NOMO-1 (cell line): ENCODE measurements around the gene CCDC70.
"Not testable (repeated sequence)": the region's sequence is repeated elsewhere in the genome, so short reads cannot be mapped to it uniquely, and the experiment has no call there.

Source experiments
- DNase-seq, 2 experiments: peaks; one replicate each; lab custom pipeline; 2025; ENCODE audit not compliant: unreplicated experiment in 2 of 2; lab: John Stamatoyannopoulos, UW

CCDC70 gene

DNA sequence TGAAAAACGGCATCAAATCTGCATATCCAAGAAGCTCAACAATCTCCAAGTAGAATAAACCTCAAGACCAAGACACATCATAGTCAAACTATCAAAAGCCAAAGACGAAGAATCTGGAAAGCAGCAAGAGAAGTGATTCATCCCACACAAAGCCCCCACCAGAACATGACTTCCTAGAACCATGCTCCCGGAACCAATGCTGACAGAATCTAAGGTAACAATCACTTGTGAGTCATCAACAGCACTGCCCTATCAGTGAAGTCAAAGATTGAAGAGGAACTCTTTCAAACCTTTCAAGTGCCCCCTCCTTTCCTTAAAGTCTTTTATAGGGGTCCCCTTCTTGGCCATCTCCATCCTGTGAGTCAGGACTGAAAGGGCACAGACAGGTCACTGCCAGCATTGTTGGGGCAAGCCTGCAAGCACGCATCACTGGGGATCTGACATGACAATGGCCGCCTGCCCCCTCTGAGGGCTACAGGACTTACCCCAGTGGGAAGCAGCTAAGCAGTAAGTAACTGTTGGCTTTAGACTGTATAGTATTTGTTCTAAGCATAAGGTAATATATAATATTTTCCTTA lies at the start of gene CCDC70:
TSS of gene CCDC70 (plus strand) at position 247 of the 578 bp plus-strand sequence. CDS start 3,443 bp downstream, outside the sequence.
- no peak for DNase-seq

DNA sequence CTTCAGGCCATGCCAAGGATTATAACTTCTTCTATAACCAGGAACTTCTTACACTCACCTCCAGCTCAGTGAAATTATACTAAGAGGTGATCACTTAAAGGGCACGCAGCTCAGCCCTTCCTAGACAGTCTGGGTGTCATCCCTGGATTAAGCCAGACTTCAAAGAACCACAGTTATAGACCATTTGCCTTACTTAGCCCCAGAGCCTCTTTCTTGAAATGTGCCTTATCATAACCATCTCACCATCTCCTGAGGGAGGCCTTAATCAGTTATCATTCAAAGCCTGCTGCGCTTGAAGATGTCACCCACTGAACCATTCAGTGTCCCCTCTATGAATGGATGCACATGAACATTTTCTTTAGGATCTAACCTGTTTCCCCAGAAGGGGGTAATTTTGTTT lies 47.7 kb upstream of the CCDC70 start:
- DNase-seq: no peak

DNA sequence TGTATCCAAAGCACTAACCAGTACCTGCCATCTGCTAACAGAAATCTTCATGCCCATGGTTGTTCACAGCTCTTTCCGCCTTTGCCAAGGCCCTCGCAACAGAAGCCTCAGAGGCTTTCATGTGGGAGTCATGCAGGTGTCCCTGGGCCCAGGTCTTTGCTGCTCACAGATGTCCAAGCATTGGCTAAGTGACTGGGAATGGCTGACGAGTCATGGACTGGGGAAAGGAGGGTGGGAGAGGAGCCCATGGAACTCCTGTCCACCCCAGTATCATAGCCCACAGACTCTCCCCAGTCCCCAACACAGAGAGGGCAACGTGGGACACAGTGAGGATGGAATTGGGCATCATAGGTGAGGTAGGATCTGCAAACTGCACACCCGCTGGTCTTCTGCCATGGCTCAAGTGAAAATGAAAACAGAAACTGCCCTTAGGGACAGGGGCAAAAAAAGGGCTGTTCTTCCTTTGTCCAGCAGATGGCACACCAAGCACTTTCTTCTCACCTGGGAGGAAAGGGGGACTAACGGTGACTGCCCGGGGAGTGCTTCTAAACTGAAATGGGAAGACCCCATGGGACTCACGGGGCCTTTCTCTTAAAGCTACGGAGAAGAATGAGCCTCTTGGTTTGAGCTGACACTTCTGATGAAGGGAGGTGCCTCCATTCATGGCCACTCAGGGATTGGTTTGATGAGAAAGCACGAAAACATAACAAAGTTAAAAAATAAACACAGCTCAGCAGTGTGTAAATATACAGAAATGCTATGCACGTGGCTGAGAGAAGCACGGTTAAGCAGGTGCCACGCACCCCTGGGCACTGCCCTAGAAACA lies 46.7 kb upstream of the CCDC70 start:
- peak; percentile 64 to 75 for DNase-seq

DNA sequence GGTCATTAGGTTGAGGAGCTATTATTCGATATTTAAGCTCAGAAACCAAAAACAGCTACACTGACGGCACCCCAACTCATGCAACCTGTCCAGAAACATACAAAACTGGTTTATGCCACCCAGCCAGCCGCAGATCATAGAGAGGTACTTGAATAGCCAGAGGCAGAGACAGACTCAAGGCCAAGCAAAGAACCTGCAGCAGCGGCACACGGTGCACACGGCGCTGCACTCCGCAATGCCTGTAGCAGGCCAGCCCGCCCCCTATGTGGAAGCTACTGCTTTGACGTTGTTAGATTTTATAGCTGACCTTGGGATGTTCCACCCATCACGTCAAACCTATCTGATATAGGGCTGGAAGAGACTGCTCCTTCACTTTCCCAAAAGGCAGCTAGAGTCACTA lies 45.9 kb upstream of the CCDC70 start:
- DNase-seq: no peak

DNA sequence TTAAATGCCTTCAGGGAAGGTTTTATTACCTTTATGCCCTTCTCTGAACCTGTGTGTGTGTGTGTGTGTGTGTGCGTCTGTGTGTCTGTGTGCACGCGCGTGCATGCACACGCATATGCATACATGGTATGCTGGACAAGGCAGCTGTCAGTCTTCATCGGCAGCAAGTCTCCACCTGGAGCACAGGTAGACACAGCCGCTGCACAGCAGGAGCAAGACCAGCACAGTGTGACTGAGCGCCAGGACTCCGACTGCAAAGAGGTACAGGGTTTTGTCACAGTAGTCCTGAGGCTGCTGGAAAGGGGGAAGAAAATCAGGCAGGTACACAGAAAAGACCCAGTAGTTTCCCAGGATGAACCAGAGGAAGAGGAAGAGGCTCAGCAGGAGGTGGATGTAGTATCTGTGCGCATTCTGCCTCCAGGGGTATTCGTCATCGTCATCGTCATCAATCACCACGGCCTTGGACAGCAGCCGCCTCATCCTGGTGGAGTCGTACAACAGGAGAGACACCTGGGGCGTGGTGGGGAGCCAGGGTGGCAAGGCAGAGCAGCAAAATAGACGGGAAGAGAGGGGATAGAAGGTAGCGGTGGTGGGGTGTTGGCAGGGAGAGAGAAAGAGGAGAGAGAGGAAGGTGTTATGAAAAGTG lies 45.0 kb upstream of the CCDC70 start:
- DNase-seq: no peak

DNA sequence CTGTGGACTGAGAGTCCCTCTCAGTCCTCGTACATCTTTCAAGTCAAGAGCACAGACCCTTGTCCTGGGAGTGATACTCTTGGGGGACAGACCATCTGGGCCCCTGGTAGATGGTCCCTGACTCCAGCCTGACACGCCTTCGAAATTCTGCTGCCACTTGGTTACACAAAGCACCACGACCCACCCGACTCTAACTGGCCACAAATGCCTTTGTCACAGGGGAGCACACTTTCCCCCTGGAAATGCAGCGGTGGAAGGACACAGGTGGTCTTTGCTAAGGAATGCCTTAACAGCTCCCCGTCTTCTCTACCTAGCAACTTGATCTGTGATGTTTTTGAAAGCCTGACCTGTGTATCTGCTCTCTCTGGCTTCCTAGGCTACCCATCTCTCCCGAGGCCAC lies 44.1 kb upstream of the CCDC70 start:
- DNase-seq: no peak

DNA sequence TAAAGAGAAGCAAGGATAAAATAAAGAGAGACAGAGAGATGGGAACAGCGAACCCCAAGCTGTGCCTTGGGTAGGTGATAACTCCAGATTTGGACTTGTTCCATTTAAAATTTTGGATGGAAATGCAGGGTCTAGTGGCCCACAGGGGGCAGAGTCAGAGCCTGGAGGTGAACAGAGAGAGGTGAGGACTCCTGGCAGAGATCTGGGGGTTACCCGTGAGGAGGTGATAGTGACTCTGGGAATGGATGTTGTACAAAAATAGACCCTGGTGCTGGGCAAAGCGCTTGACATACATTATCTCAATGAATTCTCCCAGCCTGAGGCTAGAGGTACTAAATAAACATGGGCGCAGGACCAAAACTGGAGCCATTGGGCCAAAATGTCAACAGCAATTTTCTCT lies 43.5 kb upstream of the CCDC70 start:
- no peak for DNase-seq

DNA sequence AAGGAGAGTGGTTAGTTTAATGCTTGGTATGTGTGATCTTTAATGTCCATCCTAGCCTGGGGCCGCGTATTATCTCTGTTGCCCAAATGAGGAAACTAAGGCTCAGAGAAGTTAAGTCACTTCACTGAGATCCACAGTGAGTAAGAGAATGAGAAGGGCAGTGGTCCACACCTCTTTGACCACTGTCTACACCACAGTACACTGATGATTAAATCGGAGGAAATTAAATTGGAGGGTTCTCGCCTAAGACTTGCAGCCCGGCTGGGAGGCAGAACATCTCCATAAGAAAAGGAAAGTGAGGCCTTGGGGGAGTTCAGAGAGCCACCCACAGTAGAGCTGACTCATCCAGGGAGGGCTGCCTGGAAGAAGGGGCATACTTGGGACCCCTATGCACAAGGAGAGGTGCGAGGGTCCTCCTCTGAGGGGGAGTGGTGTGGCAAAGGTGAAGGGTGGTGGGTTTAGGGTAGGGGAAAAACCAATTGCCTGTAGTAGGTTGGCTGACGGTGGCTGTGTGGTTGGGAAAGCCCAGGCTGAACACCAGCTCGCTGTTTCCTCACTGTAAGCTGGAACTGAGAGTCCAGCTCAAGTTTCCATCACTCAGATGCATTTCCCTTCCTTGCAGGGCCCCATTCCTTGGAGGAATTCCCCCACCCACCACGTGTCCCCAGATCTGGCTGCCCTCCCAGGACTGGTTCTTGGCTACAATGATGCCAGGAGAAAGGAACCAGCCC lies 42.8 kb upstream of the CCDC70 start:
- no peak for DNase-seq

DNA sequence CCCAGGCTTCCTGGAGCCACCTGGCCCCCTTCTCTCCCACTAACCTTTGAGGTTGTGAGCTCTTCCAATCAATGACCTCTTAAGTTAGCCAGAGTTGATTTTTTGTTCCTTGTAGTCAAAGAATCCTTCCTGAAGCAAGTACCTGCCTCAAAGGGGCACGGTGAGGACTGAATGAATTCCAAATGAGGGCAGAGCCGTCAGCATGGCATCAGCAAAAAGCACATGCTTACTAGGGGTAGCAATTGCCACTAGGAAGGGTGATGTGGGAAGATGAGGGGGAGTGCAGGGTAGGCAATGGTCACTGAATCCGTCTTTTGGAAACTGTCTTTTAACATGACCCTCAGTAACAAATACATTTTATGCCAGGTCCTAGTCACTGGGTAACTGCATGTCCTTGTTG lies 42.2 kb upstream of the CCDC70 start:
- DNase-seq: no peak

DNA sequence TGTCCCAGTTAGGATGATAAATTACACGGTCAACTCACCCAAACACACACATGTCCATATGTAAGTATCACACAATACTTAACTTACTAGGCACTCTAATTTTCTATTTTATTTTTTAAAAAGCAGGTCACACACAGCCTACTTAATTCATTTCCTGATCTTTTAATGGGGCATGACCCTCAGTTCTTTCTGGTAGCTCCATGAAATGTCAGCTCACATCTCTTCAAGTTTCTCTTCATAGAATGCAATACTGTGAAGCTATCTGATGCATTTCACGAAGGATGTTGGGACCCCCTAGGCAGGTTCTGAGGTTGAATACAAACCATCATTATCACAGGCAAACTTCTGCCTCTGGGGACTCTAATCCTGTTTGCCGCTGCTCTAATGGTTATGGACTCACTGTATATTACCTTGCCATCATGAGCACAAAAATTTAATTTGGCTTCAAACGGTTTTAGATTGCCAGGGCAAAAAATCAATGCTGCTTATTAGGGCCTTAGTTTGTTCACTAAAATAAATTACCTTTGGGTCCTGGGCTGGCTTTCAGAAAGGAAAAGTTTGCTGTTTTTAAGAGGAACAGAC lies 41.7 kb upstream of the CCDC70 start:
- DNase-seq: no peak

DNA sequence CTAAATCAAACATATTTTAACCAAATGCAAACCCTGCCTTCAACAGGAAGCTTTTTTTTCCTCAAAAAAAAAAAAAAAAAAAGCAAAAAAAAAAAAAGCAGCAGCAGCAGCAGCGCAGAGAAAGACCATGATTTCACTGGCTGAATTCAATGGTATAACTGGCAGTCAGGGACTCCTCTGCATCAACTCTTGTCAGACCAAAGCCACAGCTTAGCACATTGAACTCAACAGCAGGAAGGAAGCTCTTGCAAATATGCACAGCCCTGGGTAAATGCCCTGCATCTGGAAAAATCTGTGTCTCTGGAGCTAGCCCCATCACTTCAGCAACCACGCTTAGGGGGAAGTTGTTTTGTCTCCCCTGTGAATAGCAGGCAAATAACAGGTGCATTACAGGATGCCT lies 40.2 kb upstream of the CCDC70 start:
- peak; percentile 50 to 64 for DNase-seq

DNA sequence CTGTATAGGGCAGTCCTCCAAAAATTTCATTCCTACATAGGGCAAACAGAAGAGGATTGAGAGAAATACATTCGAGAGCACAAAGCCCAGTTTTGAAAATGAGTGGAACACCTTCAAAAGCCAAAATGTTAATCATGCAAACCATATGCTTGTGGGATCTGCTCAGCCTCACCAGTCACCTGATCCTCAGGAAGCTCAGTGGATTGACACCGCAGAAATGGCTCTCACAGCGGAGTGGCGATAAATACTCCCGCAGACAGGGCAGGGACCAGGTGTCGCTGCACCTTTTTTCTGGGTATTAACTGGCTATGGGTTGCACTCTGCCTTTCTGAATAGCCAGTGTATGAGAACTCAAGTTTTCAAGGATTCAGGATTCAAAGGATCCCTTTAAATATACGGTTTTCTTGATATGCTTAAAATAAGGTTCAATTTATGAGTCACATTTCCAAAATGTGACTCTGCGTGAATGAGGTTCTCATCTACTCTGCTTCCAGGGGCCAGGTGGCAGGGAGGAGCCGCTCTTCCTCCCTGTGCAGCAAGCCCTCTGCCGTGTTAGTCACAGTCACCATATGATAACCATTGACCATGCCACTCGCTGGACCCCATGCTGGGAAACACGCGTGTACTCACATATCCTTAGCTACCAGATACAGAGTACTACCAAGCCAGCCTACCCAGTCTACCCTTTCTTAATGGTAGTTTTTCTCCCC lies 39.5 kb upstream of the CCDC70 start:
- no peak for DNase-seq

DNA sequence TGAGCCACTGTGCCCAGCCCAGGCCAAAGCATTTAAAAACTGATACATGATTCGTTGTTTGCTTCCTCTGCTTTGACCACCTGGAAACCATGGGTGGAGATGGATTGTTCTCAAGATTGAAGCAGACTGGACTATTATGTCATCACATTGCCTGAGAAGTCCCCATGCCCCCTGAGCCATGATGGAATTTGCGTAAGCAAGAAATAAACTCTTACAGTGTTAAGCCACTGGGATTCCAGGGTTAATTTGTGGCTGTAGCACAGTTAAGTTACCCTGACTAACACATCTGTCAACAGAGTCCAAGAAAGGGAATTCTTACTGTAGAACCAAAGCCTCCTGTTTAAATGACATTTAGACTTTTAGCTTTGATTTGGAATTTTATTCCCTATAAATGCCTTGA lies 38.4 kb upstream of the CCDC70 start:
- no peak for DNase-seq

DNA sequence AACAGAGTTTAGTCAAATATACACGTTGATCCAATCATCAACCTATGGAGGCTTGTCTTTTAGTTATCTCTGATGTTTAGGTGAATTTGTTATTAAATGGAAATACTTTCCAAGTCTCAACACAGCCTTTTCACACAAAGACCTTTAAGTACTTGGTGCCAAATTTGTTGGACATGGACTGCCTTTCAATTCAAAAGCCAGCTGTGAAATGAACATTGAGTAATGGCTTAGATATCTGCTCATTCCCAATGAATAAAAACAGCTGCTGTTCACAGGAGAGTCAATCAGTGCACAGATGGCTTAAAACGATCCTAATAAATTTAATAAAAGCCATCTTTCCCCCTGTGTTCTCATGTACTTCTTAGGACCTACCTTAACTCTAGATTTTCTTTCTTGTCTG lies 37.9 kb upstream of the CCDC70 start:
- no peak for DNase-seq

DNA sequence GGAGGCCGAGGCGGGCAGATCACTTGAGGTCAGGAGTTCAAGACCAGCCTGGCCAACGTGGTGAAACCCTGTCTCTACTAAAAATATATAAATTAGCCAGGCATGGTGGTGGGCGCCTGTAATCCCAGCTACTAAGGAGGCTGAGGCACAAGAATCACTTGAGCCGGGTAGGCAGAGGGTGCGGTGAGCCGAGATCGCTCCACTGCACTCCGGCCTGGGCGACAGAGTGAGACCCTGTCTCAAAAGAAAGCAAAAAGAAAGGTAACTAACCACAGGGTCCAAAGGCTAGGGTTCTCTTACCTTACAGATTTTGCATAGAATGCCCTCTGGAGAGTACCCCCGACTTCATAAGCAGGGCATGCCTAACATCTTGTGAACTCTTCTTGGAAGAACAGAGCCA lies 37.1 kb upstream of the CCDC70 start:
- not testable (repeated sequence) for DNase-seq

DNA sequence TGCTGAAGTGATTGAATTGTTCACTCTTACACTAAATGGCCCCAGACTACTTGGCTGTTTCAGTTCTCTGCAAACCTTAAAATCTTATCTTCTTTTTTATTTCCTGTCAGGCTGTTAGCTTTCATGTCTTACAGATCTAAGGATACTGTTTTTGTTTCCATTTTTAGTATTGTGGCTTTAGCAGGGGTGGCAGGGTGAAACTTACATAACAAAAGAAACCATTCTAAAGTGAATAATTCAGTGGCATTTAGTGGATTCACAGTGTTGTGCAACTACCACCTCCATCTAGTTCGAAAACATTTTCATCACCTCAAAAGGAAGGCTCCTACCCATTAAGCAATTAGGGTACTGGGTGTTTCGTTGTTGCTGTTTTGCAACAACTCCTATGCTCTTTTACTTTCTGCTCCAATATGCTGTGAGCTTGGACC lies 36.6 kb upstream of the CCDC70 start:
- DNase-seq: peak; percentile 86 to 94

DNA sequence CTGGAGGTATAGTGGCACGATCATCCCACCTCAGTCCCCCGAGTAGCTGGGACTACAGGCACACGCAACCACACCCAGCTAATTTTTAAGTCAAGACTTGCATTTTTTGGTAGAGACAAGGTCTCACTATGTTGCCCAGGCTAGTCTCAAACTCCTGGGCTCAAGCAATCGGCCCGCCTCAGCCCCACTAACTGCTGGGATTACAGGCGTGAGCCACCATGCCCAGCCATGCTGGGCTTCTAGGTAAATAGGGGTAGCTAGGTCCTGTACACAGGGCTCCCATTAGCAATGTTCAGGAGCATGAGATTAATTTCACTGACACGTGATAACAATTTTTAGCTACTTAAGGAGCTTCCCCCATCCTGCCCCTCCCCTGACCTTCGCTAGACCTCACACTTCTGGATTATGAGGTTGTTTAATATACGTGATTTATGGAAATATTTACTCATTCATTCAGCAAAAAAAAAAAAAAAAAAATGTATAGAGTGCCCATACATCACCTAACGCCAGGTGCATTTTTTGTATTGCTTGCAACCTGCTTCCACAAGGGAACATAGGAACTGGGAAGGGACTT lies 36.0 kb upstream of the CCDC70 start:
- DNase-seq: peak; percentile 24 to 29

DNA sequence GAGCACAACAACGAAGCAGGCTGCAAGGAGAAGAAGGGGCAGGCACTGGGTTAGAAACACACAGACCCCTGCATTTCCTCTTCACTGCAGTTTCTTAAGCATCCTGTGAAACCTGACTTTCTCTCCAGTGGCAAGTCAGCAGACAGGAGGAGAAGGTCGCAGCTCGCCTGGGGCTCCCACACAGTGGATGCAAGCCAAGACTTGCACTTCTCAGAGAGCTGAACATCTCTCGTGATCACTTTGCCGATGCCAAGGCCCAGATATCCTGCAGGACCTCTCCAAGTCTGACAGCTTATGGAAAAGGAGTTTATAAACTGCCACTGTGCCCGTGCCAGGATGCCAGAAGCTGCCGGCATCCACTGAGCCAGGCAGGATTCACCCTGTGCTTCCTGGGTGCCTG lies 35.2 kb upstream of the CCDC70 start:
- DNase-seq: no peak

DNA sequence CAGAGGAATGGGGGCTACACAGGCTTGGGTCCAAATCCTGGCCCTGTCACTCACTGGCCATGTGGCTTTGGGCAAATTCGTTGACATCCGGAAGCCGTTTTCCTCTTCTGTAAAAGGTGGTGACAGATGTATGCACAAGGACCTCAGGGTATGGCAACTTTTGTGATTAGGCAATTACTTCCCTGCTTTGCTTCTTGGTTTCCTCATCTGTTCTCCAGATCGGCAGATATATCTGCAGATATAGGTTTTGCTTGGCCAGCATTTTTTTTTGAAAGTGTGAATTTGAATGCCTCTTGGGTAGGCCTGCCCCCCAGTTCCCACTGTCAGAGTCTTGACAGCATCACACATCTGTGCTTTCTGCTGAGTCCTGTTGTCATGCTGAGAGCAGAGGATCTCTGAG lies 34.5 kb upstream of the CCDC70 start:
- DNase-seq: peak; percentile 70
